GM23338 (cell line): ENCODE data around the gene ARL15. TPM values are rescaled to one million over a fixed set of nuclear protein-coding genes. Genes with fewer than 3 reads are reported as not detected.

Experiments
- ATAC-seq: fragments of 200-7000 bp; cut with Tn5 transposase; 3 replicates; pipeline ENCODE4 v1.9.1; 2020
- DNase-seq: peaks from one replicate; pipeline ENCODE4 v3.0.0-alpha.2; 2015; ENCODE audit warnings: low spot score
- H2AFZ ChIP-seq: fragments of 200-600 bp; sonication (generic); 2 replicates; pipeline ENCODE4 v1.8.0; 2016; ENCODE audit warnings: antibody characterized with exemption, mild to moderate bottlenecking, moderate library complexity
- H3F3A ChIP-seq: fragments of 200-600 bp; sonication (generic); replicated peaks from 2 replicates; pipeline ENCODE4 v1.8.0; 2017; ENCODE audit warnings: antibody characterized with exemption, mixed run types, low read depth
- H3K27ac ChIP-seq: fragments of 200-600 bp; sonication (generic); 2 replicates; pipeline ENCODE4 v1.6.1; 2016; ENCODE audit warnings: low read depth
- H3K27me3 ChIP-seq: fragments of 200-600 bp; sonication (generic); 2 replicates; pipeline ENCODE4 v1.8.0; 2016; ENCODE audit warnings: mild to moderate bottlenecking, mixed run types, moderate library complexity; ENCODE audit not compliant: insufficient read depth
- H3K36me3 ChIP-seq: fragments of 200-600 bp; sonication (generic); 2 replicates; pipeline ENCODE4 v1.8.0; 2016; ENCODE audit warnings: mild to moderate bottlenecking; ENCODE audit not compliant: insufficient read depth
- H3K4me1 ChIP-seq: fragments of 200-600 bp; sonication (generic); 2 replicates; pipeline ENCODE4 v1.8.0; 2016; ENCODE audit warnings: mild to moderate bottlenecking, moderate library complexity; ENCODE audit not compliant: insufficient read depth
- H3K4me2 ChIP-seq: fragments of 200-600 bp; sonication (generic); 2 replicates; pipeline ENCODE4 v1.7.1; 2017; ENCODE audit warnings: mixed run types
- H3K4me3 ChIP-seq: fragments of 200-600 bp; sonication (generic); 2 replicates; pipeline ENCODE4 v1.6.1; 2016; ENCODE audit warnings: mixed run types
- H3K79me2 ChIP-seq: fragments of 200-600 bp; sonication (generic); replicated peaks from 2 replicates; pipeline ENCODE4 v1.8.0; 2017; ENCODE audit warnings: mild to moderate bottlenecking; ENCODE audit not compliant: insufficient read depth
- H3K9me2 ChIP-seq: fragments of 200-600 bp; sonication (generic); 2 replicates; pipeline ENCODE4 v1.8.0; 2017; ENCODE audit not compliant: insufficient read depth
- H4K20me1 ChIP-seq: fragments of 200-600 bp; sonication (generic); replicated peaks from 2 replicates; pipeline ENCODE4 v1.8.0; 2017; ENCODE audit warnings: mild to moderate bottlenecking; ENCODE audit not compliant: insufficient read depth
- H3K27ac Mint-ChIP-seq: 2 replicates; pipeline ENCODE4 v1.8.0; 2020; ENCODE audit warnings: inconsistent platforms, mild to moderate bottlenecking, moderate library complexity, mixed read lengths
- H3K27me3 Mint-ChIP-seq: 3 replicates; pipeline ENCODE4 v1.8.0; 2022; ENCODE audit warnings: low read depth, mild to moderate bottlenecking, moderate library complexity, mixed read lengths, inconsistent platforms; ENCODE audit not compliant: insufficient read depth, poor library complexity
- H3K36me3 Mint-ChIP-seq: 3 replicates; pipeline ENCODE4 v1.8.0; 2021; ENCODE audit warnings: low read depth, mild to moderate bottlenecking, inconsistent platforms, moderate library complexity, mixed read lengths
- H3K4me1 Mint-ChIP-seq: 3 replicates; pipeline ENCODE4 v1.8.0; 2020; ENCODE audit warnings: mild to moderate bottlenecking, inconsistent platforms, mixed read lengths
- H3K4me3 Mint-ChIP-seq: 3 replicates; pipeline ENCODE4 v1.8.0; 2021; ENCODE audit warnings: moderate library complexity, mild to moderate bottlenecking, inconsistent platforms, mixed read lengths
- H3K9me3 Mint-ChIP-seq: 3 replicates; pipeline ENCODE4 v1.8.0; 2020; ENCODE audit warnings: moderate library complexity, mild to moderate bottlenecking, inconsistent platforms, mixed read lengths
- CREB1 ChIP-seq: fragments of 250-450 bp; sonication (Bioruptor Pico); IDR thresholded peaks from 2 replicates; pipeline ENCODE4 v1.5.0; 2020; ENCODE audit warnings: low read depth, mild to moderate bottlenecking, moderate library complexity
- EZH2 ChIP-seq: fragments of 200-600 bp; sonication (generic); IDR thresholded peaks from one replicate; pipeline ENCODE4 v1.8.0; 2017; ENCODE audit warnings: antibody characterized with exemption, mild to moderate bottlenecking, low read depth; ENCODE audit not compliant: unreplicated experiment
- EZH2phosphoT487 ChIP-seq: fragments of 200-600 bp; sonication (generic); IDR thresholded peaks from one replicate; pipeline ENCODE4 v1.8.1; 2018; ENCODE audit warnings: antibody characterized with exemption; ENCODE audit not compliant: unreplicated experiment
- JUNB ChIP-seq: IDR thresholded peaks from one replicate; pipeline ENCODE4 v1.6.1; 2016; ENCODE audit warnings: antibody characterized with exemption; ENCODE audit not compliant: unreplicated experiment
- NANOG ChIP-seq: IDR thresholded peaks from 2 replicates; pipeline ENCODE4 v1.6.1; 2016; ENCODE audit warnings: antibody characterized with exemption, borderline replicate concordance
- POLR2AphosphoS5 ChIP-seq: IDR thresholded peaks from 2 replicates; pipeline ENCODE4 v1.6.1; 2016; ENCODE audit warnings: antibody characterized with exemption, low read depth
- STAT1 ChIP-seq: IDR thresholded peaks from one replicate; pipeline ENCODE4 v1.6.1; 2016; ENCODE audit warnings: antibody characterized with exemption; ENCODE audit not compliant: unreplicated experiment
- ZNF114 ChIP-seq: fragments of 250-450 bp; sonication (Bioruptor Pico); IDR thresholded peaks from 2 replicates; pipeline ENCODE4 v1.5.0; 2020; ENCODE audit warnings: mild to moderate bottlenecking, moderate library complexity
- ZNF331 ChIP-seq: fragments of 250-450 bp; sonication (Bioruptor Pico); IDR thresholded peaks from 2 replicates; pipeline ENCODE4 v1.5.0; 2020; ENCODE audit warnings: low read depth, mild to moderate bottlenecking, moderate library complexity
- polyA plus RNA-seq: library from polyadenylated mRNA; unstranded; fragments of >200 nt; fragmentation: Nextera tagmentation; extraction: Ambion mirVana; gene quantifications from 2 replicates; pipeline ENCODE4 v1.2.1, GENCODE V29; 2016
- total RNA-seq: library from RNA; depleted of rRNA; stranded (reverse); fragments of >200 nt; shearing (Covaris generic); gene quantifications from 2 replicates; pipeline ENCODE4 v1.2.3, GENCODE V29; 2014
- TF ChIP-seq, protein P1 (sequence below), 2 experiments: fragments of 200-600 bp in 1 of 2; sonication (generic) in 1 of 2; conservative IDR thresholded peaks; 2 replicates each; pipeline versions ENCODE4 v1.5.1 to v1.6.1; 2016 to 2017; ENCODE audit warnings: antibody characterized with exemption in 2 of 2, low read depth in 2 of 2, mild to moderate bottlenecking in 2 of 2, moderate library complexity in 1 of 2
- TF ChIP-seq, protein P2 (sequence below): IDR thresholded peaks from one replicate; pipeline ENCODE4 v1.6.1; 2018; ENCODE audit warnings: antibody characterized with exemption; ENCODE audit not compliant: unreplicated experiment
- TF ChIP-seq, protein P3 (sequence below): fragments of 250-450 bp; sonication (Bioruptor Pico); IDR thresholded peaks from 2 replicates; pipeline ENCODE4 v1.5.0; 2020; ENCODE audit warnings: mild to moderate bottlenecking, moderate library complexity
- TF ChIP-seq, protein P4 (sequence below): IDR thresholded peaks from 2 replicates; pipeline ENCODE4 v1.6.1; 2016; ENCODE audit warnings: antibody characterized with exemption

ARL15 gene
- total and polyA plus RNA-seq, 2 experiments from 2014 or later, result 13.0 to 54.0 TPM

DNA sequence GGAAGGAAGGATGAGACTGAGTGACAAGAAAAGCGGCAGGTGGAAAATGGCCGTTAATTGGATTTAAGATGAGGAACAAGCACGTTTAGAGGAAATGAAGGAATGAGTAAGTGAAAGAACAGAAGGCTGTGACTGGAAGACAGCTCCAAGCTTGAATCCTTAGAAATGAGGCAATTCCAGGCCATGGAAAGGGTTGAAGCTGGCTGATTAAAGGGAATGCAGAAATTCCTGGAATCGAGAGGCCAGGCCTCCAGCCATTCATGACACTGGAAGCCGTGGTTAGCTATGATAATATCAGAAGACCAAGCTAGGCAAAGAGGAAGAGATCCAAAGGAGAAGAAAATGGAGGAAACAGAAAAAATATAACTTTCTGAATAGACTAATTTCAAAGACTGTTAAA lies 84.2 kb downstream of the ARL15 start:
- Mint-ChIP-seq H3K4me1 (peaks cover 8% of the 10 kb centered on the region; the same call in 2 of the 3 replicates), H3K9me3 (no peaks in the 10 kb centered on the region; the same call in 1 of the 3 replicates), H3K4me3 (no peak overlapping the region), H3K36me3 (peaks cover 5% of the 10 kb centered on the region; the same call in 2 of the 3 replicates), H3K27ac (no peak overlapping the region), H3K27me3 (no peaks in the 10 kb centered on the region)
- DNase-seq (no peak), ATAC-seq (no peak)
- Histone ChIP-seq H3K4me1 (no peaks in the 10 kb centered on the region; the same call in 1 of the 2 replicates), H3K4me2 (no peak overlapping the region), H3F3A (no peaks in the 10 kb centered on the region), H3K27me3 (no peaks in the 10 kb centered on the region), H3K4me3 (no peak overlapping the region), H3K9me2 (no peaks in the 10 kb centered on the region; the same call in 1 of the 2 replicates), H3K27ac (no peak overlapping the region), H2AFZ (no peak overlapping the region), H4K20me1 (no peaks in the 10 kb centered on the region; the same call in 1 of the 2 replicates), H3K79me2 (peaks cover 21% of the 10 kb centered on the region; the same call in 1 of the 2 replicates), H3K36me3 (no peaks in the 10 kb centered on the region)
- TF ChIP-seq EZH2 (no peak), STAT1 (no peak), NANOG (no peak), ZNF331 (no peak), POLR2AphosphoS5 (no peak), JUNB (no peak), CREB1 (CRISPR knock-in tag) (no peak), ZNF114 (no peak), EZH2phosphoT487 (no peak)
- TF ChIP-seq, protein P1, sequence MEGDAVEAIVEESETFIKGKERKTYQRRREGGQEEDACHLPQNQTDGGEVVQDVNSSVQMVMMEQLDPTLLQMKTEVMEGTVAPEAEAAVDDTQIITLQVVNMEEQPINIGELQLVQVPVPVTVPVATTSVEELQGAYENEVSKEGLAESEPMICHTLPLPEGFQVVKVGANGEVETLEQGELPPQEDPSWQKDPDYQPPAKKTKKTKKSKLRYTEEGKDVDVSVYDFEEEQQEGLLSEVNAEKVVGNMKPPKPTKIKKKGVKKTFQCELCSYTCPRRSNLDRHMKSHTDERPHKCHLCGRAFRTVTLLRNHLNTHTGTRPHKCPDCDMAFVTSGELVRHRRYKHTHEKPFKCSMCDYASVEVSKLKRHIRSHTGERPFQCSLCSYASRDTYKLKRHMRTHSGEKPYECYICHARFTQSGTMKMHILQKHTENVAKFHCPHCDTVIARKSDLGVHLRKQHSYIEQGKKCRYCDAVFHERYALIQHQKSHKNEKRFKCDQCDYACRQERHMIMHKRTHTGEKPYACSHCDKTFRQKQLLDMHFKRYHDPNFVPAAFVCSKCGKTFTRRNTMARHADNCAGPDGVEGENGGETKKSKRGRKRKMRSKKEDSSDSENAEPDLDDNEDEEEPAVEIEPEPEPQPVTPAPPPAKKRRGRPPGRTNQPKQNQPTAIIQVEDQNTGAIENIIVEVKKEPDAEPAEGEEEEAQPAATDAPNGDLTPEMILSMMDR (conservative IDR thresholded peaks at IDR 0.05; ENCODE audit: low read depth in 2 of 2), result no peak
- TF ChIP-seq, protein P2, sequence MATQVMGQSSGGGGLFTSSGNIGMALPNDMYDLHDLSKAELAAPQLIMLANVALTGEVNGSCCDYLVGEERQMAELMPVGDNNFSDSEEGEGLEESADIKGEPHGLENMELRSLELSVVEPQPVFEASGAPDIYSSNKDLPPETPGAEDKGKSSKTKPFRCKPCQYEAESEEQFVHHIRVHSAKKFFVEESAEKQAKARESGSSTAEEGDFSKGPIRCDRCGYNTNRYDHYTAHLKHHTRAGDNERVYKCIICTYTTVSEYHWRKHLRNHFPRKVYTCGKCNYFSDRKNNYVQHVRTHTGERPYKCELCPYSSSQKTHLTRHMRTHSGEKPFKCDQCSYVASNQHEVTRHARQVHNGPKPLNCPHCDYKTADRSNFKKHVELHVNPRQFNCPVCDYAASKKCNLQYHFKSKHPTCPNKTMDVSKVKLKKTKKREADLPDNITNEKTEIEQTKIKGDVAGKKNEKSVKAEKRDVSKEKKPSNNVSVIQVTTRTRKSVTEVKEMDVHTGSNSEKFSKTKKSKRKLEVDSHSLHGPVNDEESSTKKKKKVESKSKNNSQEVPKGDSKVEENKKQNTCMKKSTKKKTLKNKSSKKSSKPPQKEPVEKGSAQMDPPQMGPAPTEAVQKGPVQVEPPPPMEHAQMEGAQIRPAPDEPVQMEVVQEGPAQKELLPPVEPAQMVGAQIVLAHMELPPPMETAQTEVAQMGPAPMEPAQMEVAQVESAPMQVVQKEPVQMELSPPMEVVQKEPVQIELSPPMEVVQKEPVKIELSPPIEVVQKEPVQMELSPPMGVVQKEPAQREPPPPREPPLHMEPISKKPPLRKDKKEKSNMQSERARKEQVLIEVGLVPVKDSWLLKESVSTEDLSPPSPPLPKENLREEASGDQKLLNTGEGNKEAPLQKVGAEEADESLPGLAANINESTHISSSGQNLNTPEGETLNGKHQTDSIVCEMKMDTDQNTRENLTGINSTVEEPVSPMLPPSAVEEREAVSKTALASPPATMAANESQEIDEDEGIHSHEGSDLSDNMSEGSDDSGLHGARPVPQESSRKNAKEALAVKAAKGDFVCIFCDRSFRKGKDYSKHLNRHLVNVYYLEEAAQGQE, result no peak
- TF ChIP-seq, protein P3, sequence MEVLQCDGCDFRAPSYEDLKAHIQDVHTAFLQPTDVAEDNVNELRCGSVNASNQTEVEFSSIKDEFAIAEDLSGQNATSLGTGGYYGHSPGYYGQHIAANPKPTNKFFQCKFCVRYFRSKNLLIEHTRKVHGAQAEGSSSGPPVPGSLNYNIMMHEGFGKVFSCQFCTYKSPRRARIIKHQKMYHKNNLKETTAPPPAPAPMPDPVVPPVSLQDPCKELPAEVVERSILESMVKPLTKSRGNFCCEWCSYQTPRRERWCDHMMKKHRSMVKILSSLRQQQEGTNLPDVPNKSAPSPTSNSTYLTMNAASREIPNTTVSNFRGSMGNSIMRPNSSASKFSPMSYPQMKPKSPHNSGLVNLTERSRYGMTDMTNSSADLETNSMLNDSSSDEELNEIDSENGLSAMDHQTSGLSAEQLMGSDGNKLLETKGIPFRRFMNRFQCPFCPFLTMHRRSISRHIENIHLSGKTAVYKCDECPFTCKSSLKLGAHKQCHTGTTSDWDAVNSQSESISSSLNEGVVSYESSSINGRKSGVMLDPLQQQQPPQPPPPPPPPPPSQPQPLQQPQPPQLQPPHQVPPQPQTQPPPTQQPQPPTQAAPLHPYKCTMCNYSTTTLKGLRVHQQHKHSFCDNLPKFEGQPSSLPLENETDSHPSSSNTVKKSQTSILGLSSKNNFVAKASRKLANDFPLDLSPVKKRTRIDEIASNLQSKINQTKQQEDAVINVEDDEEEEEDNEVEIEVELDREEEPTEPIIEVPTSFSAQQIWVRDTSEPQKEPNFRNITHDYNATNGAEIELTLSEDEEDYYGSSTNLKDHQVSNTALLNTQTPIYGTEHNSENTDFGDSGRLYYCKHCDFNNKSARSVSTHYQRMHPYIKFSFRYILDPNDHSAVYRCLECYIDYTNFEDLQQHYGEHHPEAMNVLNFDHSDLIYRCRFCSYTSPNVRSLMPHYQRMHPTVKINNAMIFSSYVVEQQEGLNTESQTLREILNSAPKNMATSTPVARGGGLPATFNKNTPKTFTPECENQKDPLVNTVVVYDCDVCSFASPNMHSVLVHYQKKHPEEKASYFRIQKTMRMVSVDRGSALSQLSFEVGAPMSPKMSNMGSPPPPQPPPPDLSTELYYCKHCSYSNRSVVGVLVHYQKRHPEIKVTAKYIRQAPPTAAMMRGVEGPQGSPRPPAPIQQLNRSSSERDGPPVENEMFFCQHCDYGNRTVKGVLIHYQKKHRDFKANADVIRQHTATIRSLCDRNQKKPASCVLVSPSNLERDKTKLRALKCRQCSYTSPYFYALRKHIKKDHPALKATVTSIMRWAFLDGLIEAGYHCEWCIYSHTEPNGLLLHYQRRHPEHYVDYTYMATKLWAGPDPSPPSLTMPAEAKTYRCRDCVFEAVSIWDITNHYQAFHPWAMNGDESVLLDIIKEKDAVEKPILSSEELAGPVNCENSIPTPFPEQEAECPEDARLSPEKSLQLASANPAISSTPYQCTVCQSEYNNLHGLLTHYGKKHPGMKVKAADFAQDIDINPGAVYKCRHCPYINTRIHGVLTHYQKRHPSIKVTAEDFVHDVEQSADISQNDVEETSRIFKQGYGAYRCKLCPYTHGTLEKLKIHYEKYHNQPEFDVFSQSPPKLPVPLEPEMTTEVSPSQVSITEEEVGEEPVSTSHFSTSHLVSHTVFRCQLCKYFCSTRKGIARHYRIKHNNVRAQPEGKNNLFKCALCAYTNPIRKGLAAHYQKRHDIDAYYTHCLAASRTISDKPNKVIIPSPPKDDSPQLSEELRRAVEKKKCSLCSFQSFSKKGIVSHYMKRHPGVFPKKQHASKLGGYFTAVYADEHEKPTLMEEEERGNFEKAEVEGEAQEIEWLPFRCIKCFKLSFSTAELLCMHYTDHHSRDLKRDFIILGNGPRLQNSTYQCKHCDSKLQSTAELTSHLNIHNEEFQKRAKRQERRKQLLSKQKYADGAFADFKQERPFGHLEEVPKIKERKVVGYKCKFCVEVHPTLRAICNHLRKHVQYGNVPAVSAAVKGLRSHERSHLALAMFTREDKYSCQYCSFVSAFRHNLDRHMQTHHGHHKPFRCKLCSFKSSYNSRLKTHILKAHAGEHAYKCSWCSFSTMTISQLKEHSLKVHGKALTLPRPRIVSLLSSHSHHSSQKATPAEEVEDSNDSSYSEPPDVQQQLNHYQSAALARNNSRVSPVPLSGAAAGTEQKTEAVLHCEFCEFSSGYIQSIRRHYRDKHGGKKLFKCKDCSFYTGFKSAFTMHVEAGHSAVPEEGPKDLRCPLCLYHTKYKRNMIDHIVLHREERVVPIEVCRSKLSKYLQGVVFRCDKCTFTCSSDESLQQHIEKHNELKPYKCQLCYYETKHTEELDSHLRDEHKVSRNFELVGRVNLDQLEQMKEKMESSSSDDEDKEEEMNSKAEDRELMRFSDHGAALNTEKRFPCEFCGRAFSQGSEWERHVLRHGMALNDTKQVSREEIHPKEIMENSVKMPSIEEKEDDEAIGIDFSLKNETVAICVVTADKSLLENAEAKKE, result no peak
- TF ChIP-seq, protein P4, sequence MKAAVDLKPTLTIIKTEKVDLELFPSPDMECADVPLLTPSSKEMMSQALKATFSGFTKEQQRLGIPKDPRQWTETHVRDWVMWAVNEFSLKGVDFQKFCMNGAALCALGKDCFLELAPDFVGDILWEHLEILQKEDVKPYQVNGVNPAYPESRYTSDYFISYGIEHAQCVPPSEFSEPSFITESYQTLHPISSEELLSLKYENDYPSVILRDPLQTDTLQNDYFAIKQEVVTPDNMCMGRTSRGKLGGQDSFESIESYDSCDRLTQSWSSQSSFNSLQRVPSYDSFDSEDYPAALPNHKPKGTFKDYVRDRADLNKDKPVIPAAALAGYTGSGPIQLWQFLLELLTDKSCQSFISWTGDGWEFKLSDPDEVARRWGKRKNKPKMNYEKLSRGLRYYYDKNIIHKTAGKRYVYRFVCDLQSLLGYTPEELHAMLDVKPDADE, result no peak
